HPDE6-E6E7 (cell line): ENCODE data around the gene SPIB.

ENCODE experiments used
- DNase-seq: peaks from one replicate; pipeline ENCODE4 v3.0.0; 2011; ENCODE audit warnings: missing footprints; ENCODE audit errors: extremely low spot score

The SPIB gene

DNA sequence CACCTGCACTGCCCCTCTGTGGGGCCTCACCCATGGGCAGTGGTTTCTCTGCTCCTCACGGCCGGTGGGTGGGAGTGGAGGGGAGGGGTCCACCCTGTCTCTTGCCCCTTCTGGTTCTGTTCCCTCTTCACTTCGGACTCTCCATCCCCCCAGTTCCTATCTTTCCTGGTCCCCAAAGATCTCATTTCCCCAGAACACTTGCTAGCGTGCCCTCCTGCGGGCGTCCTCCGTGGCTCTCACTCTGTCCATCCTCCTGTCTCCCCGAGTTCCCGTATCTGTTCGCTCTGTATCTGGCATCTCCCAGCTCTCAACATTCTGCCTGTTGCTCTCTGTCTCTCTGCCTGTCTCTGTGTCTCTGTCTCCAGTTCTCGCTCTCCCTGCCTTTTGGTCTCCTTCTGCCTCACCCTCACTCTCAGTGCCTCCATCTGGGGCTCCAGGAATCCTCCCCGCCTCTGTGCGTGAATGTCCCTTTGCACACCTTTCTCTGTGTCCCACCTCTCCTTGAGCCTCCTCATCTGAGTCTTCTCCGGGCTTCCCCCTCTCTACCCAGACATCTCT lies 363 bp downstream of the SPIB start:
- DNase-seq = no peak

GRCh38 chr19:50419580-50420035 lies 870 bp downstream of the SPIB start:
- no peak for DNase-seq

DNA sequence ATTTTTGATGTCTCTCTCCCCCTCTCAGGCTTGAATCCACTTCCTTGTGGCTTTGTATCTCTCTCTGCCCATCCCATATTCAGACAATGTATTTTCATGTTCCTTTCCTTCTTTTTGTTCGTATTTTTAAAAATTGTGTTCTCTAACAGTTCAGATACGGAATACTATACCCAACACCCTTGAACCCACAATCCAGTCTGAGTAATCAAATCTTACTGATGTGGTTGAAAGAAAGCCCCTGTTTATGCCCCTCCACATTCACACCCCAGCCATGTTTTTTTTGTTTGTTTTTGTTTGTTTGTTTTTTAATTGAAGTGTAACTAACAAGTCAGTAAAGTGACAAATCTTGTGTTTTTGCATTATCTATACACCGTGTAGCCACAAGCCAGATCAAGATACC lies 1.4 kb downstream of the SPIB start:
- DNase-seq = no peak

DNA sequence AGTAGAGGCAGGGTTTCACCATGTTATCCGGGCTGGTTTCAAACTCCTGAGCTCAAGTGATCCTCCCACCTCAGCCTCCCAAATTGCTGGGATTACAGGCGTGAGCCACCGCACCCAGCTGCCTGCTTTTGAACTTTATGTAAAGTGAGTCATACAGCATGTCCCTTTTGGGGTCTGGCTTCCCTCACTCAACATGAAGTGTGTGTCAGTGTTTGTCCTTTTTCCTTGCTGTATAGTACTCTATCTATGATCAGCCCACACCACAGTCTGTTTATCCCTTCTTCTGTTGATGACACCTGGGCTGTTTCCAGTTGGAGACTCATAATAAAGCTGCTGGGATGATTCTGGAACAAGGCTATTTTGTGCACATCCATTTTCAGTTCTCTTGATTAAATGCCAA lies 2.1 kb downstream of the SPIB start:
- no peak for DNase-seq

- no peak for DNase-seq
These were observed 3.9 kb downstream of the SPIB start for GRCh38 chr19:50422397-50423278.

DNA sequence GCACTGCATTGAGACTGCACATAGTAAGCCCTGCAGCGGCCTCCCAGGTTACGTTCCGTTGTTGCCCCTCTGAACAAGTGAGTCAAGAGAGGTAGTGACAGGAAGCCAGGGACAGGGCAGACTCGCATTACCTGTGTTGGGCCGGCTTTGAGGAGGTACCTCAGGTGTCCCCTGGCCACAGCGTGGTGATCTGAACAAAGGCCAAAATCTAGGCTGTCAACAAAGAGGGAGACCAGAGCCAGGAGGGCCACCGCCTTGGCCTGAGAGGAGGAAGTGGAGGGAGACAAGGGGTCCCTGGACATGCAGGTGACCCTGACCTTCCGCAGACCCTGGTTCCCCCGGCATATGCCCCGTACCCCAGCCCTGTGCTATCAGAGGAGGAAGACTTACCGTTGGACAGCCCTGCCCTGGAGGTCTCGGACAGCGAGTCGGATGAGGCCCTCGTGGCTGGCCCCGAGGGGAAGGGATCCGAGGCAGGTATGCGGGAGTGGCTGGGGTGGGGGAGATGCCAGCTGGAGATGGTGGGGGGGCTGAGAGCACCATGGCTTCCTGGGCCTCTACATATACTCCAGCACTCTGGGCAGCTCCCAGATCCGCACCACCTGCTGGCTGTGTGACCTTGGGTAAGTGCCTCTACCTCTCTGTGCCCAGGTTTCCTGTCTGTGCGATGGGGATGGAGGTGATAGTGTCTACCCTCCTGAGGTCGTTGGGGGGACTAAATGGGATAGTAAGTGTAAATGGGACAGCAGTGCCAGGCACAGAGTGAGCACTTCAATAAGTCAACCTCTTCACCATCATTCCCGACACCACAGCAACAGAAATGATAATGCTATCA lies 4.8 kb downstream of the SPIB start:
- DNase-seq = no peak

- no peak for DNase-seq
These were observed 6.8 kb downstream of the SPIB start for GRCh38 chr19:50425581-50425980.

GRCh38 chr19:50427318-50427925 lies 8.7 kb downstream of the SPIB start:
- DNase-seq = no peak

GRCh38 chr19:50427997-50428425 lies 9.3 kb downstream of the SPIB start:
- no peak for DNase-seq

- no peak for DNase-seq
These were observed 10.2 kb downstream of the SPIB start for GRCh38 chr19:50428772-50429463.

DNA sequence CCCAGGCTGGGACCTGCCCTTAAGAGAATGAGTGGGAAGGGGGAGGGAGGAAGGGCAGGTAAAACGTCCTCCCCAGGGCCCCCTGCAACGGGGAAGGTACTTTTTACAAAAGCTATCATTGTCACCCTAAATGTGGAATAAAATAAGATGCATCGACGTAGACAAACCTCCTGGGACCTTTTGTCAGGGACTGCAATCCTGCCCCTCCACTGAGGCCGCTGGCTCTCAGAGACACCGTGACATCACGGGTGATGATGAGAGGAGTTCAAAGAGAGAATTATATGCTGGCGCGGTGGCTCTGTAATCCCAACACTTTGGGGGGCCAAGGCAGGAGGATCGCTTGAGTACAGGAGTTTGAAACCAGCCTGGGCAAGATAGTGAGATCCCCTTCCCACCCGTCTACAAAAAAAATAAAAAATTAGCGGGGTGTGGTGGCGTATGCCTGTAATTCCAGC lies 12.2 kb downstream of the SPIB start:
- no peak for DNase-seq

GRCh38 chr19:50431343-50432220 lies 12.8 kb downstream of the SPIB start:
- peak; percentile 86 for DNase-seq

- DNase-seq = no peak
These were observed 13.7 kb downstream of the SPIB start, which contains the start of gene MYBPC2 for GRCh38 chr19:50432221-50433028. Gene MYBPC2 (plus strand): TSS chr19:50432892. CDS start chr19:50432954, 62 bp downstream.

DNA sequence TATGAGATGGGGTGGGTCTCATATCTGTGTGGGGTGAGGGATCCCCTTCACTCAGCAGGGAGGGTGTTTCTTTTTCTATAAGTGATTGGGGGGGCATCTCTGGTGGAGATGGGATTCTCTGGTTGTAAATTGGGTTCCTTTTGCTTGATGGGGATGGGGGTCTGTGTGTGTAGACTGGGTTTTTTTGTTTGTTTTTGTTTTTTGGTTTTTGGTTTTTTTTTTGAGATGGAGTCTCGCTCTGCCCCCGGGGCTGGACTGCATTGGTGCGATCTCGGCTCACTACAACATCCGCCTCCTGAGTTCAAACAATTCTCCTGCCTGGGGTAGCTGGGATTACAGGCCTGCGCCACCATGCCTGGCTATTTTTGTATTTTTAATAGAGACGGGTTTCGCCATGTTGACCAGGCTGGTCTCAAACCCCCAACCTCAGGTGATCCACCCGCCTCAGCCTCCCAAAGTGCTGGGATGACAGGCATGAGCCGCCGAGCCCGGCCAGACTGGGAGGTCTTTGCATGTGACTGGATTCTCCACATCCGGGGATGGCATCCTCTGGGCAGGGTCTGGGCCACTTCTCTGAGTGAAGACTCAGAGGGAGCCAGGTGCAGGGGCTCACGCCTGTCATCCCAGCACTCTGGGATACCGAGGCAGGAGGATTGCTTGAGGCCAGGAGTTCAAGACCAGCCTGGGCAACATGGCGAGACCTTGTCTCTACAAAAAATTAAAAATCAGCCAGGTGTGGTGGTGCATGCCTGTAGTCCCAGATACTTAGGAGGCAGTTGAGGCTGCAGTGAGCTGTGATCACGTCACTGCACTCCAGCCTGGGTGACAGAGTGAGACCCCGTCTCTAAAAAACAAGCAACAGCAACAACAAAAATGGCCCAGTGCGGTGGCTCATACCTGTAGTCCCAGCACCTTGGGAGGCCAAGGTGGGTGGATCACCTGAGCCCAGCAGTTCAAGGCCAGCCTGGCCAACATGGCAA lies 14.8 kb downstream of the SPIB start:
- no peak for DNase-seq

GRCh38 chr19:50434525-50434924 lies 15.8 kb downstream of the SPIB start:
- no peak for DNase-seq

- no peak for DNase-seq
These were observed 16.5 kb downstream of the SPIB start for GRCh38 chr19:50435221-50435620.

DNA sequence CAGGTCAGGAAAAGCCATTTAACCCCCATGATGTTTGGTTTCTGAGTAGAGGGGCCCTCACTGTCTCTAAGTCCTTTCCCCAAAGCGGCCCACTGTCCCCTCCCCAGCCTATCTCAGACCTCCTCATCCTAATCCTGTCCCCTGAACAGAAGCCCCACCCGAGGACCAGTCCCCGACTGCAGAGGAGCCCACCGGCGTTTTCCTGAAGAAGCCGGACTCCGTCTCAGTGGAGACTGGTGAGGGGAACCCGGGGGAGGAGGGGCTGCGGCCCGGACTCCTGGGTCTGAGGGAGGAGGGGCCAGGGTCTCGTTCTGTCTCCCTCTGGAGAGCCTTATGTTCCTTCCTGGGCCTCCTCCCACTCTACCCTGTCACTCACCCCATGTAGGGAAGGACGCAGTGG lies 16.9 kb downstream of the SPIB start:
- no peak for DNase-seq

- DNase-seq = no peak
These were observed 19.2 kb downstream of the SPIB start for GRCh38 chr19:50437862-50438449.
